IPS DF 6.9 (cell line): ENCODE measurements around the gene FGF18.
"Not testable (repeated sequence)": the region's sequence is repeated elsewhere in the genome, so short reads cannot be mapped to it uniquely, and the experiment has no call there.

ENCODE experiments used
- DNase-seq: peaks from one replicate; pipeline ENCODE4 v3.0.0-alpha.2; 2013; ENCODE audit warnings: low read depth, low spot score
- H3K27ac ChIP-seq: one replicate; pipeline ENCODE4 v1.5.1; 2013; ENCODE audit warnings: low read length, control low read depth
- H3K27me3 ChIP-seq: 2 replicates; pipeline ENCODE4 v1.6.1; 2013; ENCODE audit warnings: mild to moderate bottlenecking, low read length; ENCODE audit not compliant: control insufficient read depth, insufficient read depth
- H3K36me3 ChIP-seq: 2 replicates; pipeline ENCODE4 v1.6.1; 2013; ENCODE audit warnings: low read length; ENCODE audit not compliant: control insufficient read depth, insufficient read depth
- H3K4me1 ChIP-seq: 2 replicates; pipeline ENCODE4 v1.6.1; 2013; ENCODE audit warnings: low read length; ENCODE audit not compliant: control insufficient read depth, insufficient read depth
- H3K4me3 ChIP-seq: 2 replicates; pipeline ENCODE4 v1.5.1; 2013; ENCODE audit warnings: mild to moderate bottlenecking, low read length
- H3K9me3 ChIP-seq: 2 replicates; pipeline ENCODE4 v1.6.1; 2013; ENCODE audit warnings: low read length, inconsistent platforms; ENCODE audit not compliant: control insufficient read depth, insufficient read depth
- WGBS: extraction: QIAGEN DNeasy Blood & Tissue Kit; methylation state at CpG from one replicate; pipeline ENCODE4 v1.1.7; 2013; ENCODE audit warnings: mixed read lengths, missing lambda C conversion rate; ENCODE audit not compliant: insufficient read length, insufficient coverage; 5-methylcytosine and 5-hydroxymethylcytosine counted together

The FGF18 gene

DNA sequence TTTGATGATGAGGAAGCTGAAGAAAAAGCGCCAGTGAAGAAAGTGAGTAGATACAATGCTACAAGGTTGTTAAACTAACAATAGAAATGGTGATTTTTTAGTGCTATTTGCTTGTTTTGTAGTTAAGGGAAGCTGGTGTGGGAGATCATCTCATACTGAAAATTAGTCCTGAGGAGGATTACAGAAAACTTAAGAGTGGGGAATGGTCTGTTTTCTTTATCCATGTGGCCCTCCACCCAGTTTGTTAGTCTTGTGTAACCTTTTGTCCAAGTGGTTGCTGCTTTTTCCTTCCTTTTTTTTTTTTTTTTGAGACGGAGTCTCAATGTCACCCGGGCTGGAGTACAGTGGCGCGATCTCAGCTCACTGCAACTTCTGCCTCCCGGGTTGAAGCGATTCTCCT is 19.3 kb upstream of the FGF18 start:
- no peaks in the 10 kb centered on the region for H3K27me3 ChIP-seq
- no peak overlapping the region for H3K4me3 ChIP-seq
- H3K27ac ChIP-seq, result no peak overlapping the region
- H3K36me3 ChIP-seq, result peaks cover 50% of the 10 kb centered on the region
- WGBS, result no CpG with 5 or more reads among the region's 7 CpGs
- H3K4me1 ChIP-seq, result no peaks in the 10 kb centered on the region
- H3K9me3 ChIP-seq, result no peaks in the 10 kb centered on the region
- DNase-seq, result no peak

- Histone ChIP-seq H3K27me3 (no peaks in the 10 kb centered on the region), H3K9me3 (no peaks in the 10 kb centered on the region), H3K4me3 (no peak overlapping the region), H3K27ac (no peak overlapping the region), H3K36me3 (peaks cover 47% of the 10 kb centered on the region), H3K4me1 (no peaks in the 10 kb centered on the region)
- no peak for DNase-seq
- no CpG with 5 or more reads among the region's 13 CpGs for WGBS
Observed at GRCh38 chr5:171401167-171401947, 18.1 kb upstream of the FGF18 start.

DNA sequence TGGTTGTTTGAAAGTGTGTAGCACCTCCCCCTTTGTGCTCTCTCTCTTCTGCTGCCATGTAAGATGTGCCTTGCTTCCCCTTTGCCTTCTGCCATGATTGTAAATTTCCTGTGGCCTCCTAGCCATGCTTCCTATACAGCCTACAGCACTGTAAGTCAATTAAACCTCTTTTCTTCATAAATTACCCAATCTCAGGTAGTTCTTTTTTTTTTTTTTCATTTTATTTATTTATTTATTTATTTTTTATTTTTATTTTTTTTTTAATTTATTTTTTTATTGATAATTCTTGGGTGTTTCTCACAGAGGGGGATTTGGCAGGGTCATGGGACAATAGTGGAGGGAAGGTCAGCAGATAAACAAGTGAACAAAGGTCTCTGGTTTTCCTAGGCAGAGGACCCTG is 16.7 kb upstream of the FGF18 start:
- H3K36me3 ChIP-seq, result peaks cover 42% of the 10 kb centered on the region
- H3K27ac ChIP-seq, H3K4me1 ChIP-seq, H3K4me3 ChIP-seq, DNase-seq, H3K9me3 ChIP-seq, H3K27me3 ChIP-seq: not testable (repeated sequence)

- Histone ChIP-seq H3K27me3 (0 out of 2 replicates have a peak, but pooled peaks cover 1% of the 10 kb centered on the region), H3K4me3 (no peak overlapping the region), H3K27ac (no peak overlapping the region), H3K9me3 (no peaks in the 10 kb centered on the region), H3K36me3 (peaks cover 26% of the 10 kb centered on the region), H3K4me1 (no peaks in the 10 kb centered on the region)
- DNase-seq, result no peak
- WGBS, result no CpG with 5 or more reads among the region's 3 CpGs
Observed at GRCh38 chr5:171405615-171406014, 13.8 kb upstream of the FGF18 start.

GRCh38 chr5:171407234-171407633 is 12.2 kb upstream of the FGF18 start:
- no CpG with 5 or more reads among the region's 4 CpGs for WGBS
- no peak for DNase-seq
- Histone ChIP-seq H3K4me1 (no peaks in the 10 kb centered on the region), H3K4me3 (no peak overlapping the region), H3K36me3 (peaks cover 24% of the 10 kb centered on the region; the same call in 1 of the 2 replicates), H3K27ac (no peak overlapping the region), H3K9me3 (no peaks in the 10 kb centered on the region), H3K27me3 (0 out of 2 replicates have a peak, but pooled peaks cover 1% of the 10 kb centered on the region)

DNA sequence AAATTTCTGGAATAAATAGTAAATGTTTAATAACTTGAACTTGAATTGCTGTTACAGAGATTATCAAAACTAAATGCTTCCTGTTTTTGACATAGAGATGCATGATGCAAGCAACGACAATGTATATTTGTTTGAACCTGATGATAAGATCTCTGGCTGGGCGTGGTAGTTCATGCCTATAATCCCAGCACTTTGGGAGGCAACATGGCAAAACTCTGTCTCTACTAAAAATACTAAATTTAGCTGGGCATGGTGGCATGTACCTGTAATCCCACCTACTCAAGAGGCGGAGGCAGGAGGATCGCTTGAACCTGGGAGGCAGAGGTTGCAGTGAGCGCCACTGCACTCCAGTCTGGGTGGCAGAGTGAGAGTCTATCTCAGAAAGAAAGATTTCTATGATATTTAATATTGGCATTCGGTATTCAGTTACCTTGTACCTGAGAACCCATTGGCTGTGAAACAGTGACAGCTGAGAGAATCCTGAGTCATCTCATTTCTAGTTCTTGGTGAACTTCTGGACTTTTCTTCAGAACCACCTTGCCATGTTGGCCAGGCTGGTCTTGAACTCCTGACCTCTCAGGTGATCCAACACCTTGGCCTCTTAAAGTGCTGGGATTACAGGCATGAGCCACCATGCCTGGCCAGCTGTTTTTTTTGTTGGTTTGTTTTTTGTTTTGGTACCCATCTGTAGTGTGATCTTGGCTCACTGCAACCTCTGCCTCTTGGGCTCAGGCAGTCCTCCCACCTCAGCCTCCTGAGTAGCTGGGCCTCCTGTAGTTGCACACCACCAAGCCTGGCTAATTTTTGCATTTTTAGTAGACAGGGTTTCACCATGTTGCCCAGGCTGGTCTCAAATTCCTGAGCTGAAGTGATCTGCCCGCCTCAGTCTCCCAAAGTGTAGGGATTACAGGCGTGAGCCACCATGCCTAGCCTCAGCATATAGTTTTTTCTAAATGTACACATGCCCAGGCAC is 10.0 kb upstream of the FGF18 start:
- Histone ChIP-seq H3K4me1 (no peaks in the 10 kb centered on the region), H3K27ac (no peak overlapping the region), H3K4me3 (no peak overlapping the region), H3K36me3 (peaks cover 24% of the 10 kb centered on the region; the same call in 1 of the 2 replicates), H3K9me3 (no peaks in the 10 kb centered on the region), H3K27me3 (0 out of 2 replicates have a peak, but pooled peaks cover 1% of the 10 kb centered on the region)
- DNase-seq, result no peak
- WGBS, result no CpG with 5 or more reads among the region's 8 CpGs

DNA sequence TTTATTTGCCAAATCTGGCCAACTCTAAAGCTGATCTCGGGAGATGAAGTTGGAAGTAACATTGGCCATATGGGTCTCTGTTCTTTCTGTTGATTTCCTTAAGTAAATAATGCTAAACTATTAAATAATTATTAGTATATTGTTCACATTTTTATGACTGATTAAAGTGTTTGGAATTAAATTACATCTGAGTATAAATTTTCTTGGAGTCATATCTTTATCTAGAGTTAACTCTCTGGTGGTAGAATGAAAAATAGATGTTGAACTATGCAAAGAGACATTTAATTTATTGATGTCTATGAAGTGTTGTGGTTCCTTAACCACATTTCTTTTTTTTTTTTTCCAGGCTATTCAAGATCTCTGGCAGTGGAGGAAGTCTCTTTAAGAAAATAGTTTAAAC is 9.3 kb upstream of the FGF18 start:
- WGBS, result no CpG with 5 or more reads among the region's 1 CpG
- Histone ChIP-seq H3K36me3 (peaks cover 24% of the 10 kb centered on the region; the same call in 1 of the 2 replicates), H3K4me1 (no peaks in the 10 kb centered on the region)

GRCh38 chr5:171412186-171412585 is 7.3 kb upstream of the FGF18 start:
- H3K4me3 ChIP-seq, result no peak overlapping the region
- WGBS, result no CpG with 5 or more reads among the region's 5 CpGs
- peaks cover 16% of the 10 kb centered on the region; the same call in 1 of the 2 replicates for H3K36me3 ChIP-seq
- DNase-seq, result no peak
- H3K27me3 ChIP-seq, result 0 out of 2 replicates have a peak, but pooled peaks cover 1% of the 10 kb centered on the region
- H3K27ac ChIP-seq, result no peak overlapping the region
- H3K9me3 ChIP-seq, result no peaks in the 10 kb centered on the region
- H3K4me1 ChIP-seq, result no peaks in the 10 kb centered on the region

More for the DNA sequence above, 9.3 kb upstream of the FGF18 start:
- H3K27ac ChIP-seq, result no peak overlapping the region
- H3K27me3 ChIP-seq, result 0 out of 2 replicates have a peak, but pooled peaks cover 1% of the 10 kb centered on the region
- no peaks in the 10 kb centered on the region for H3K9me3 ChIP-seq
- no peak overlapping the region for H3K4me3 ChIP-seq
- DNase-seq, result no peak

DNA sequence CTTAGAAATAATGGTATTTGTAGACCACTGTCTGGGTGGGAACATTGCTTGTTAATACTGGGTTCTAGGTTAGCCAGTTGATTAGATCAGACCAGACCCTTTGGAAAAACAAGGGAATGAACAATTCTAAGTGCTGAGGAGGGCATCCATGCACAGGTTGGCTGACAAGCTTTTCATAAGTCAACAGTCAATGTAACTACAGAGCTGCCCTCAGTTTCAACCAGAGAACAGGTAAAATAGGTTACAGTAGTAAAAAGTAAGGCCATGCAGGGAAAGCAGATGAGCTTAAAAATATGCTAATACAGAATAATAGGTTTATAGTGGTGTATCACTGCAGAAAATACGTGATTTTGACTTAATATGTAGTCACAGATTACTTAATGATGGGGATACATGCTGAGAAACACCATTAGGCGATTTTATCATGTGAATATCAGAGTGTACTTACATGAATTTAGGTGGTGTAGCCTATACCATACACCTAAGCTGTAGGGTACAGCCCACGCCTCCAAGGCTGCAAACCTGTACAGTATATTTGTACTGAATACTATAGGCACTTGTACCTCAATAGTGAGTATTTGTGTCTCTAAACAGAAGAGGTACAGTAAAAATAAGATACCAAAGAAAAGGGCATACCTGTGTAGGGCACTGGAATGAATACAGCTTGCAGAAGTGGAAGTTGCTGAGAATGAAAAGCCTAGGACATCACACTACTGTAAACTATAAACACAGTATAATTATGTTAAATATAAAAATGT is 6.1 kb upstream of the FGF18 start:
- H3K4me3 ChIP-seq, result no peak overlapping the region
- peaks cover 13% of the 10 kb centered on the region; the same call in 1 of the 2 replicates for H3K36me3 ChIP-seq
- H3K27me3 ChIP-seq, result 0 out of 2 replicates have a peak, but pooled peaks cover 1% of the 10 kb centered on the region
- no peak overlapping the region for H3K27ac ChIP-seq
- H3K4me1 ChIP-seq, result peaks cover 1% of the 10 kb centered on the region; the same call in 1 of the 2 replicates
- WGBS, result no CpG with 5 or more reads among the region's 3 CpGs
- H3K9me3 ChIP-seq, result no peaks in the 10 kb centered on the region
- DNase-seq, result no peak

GRCh38 chr5:171413993-171414392 is 5.5 kb upstream of the FGF18 start:
- H3K9me3 ChIP-seq, result not testable (repeated sequence)
- peaks cover 13% of the 10 kb centered on the region; the same call in 1 of the 2 replicates for H3K36me3 ChIP-seq

More at GRCh38 chr5:171413993-171414392, 5.5 kb upstream of the FGF18 start:
- no CpG with 5 or more reads among the region's 5 CpGs for WGBS
- H3K27me3 ChIP-seq, H3K27ac ChIP-seq, H3K4me3 ChIP-seq, DNase-seq, H3K4me1 ChIP-seq: not testable (repeated sequence)
